ENCODE data around the gene TTC23L.
"Not testable (repeated sequence)": the region's sequence is repeated elsewhere in the genome, so short reads cannot be mapped to it uniquely, and the experiment has no call there.

Gene TTC23L, protein sequence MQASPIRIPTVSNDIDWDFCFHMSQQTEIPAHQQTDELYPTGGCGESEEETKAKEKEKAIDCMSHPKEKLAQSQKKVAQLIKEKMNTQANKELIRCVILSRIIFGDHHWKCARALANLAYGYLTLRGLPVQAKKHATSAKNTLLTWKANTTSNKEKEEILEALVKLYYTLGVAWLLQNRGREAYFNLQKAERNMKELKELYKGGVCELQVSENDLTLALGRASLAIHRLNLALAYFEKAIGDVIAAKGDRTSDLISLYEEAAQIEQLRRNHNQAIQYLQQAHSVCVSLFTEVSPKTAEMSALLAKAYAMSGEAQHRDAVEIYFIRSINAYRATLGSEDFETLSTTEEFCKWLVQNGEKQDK

DNA sequence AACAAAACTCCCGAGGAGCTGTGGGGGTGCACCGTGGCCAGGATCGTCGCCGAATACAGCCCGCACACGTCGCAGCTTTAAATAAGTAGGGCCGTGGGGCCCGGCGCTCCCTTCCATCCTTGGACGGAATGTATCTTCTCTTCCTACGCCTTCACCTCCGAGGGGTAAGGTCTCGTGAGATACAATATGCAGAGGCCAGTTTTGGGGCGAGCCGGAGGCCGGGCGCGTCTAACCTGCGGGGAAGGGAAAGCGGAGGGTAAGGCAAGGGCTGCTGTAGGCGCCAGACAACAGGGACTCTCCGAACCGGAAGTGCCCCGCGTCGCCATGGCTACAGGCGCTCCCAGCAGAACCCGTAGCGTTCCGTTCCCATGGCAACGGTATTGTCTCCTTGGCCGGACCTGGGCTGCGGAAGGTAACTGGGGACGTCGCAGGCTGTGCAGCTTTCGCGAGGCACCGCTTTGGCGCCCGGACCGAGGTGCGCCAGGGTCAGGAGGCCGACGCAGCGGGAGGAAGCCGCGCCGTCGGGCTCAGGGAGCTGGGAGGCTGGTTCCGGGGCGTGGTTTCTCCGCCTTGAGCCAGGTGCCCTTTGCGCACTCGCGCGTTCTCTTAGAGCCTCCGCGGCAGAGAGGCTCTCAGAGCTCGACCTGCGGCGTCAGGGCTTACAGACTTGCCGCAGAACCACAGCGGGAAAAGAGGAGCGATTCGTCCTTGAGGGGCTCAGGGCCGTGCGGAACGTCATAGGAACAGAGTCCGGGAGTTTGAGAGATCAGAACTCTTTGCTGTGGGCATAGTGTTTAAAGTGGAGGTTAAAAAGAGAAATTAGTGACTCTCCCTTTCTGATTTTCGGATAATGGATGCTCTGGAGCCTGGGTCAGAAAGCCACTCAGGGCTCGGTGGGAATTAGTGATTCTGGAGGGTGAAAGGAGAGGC, at the start of gene TTC23L:
TSS of gene TTC23L (plus strand) at position 380 of the 930 bp plus-strand sequence. CDS start 1,508 bp downstream, outside the sequence.
- peak; percentile 94 for DNase-seq

DNA sequence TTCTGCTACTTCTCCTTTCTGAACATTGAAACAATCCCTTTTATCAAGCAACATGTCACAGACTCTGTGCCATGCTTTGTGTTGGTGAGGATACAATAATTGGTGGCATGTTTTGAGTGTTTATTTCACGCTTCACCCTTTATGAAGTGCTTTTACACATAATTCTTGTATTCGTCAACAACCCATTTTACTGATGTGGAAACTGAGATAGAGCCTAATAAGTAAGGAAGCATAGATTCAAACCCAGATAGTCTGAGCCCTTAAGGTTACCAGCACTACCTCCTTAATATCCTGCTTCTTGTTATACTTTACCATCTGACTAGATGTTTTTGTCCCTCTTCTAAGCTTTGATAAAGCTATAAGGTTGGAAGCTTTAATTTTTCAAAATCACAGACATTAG, 49.3 kb upstream of the TTC23L start:
- no peak for DNase-seq

DNA sequence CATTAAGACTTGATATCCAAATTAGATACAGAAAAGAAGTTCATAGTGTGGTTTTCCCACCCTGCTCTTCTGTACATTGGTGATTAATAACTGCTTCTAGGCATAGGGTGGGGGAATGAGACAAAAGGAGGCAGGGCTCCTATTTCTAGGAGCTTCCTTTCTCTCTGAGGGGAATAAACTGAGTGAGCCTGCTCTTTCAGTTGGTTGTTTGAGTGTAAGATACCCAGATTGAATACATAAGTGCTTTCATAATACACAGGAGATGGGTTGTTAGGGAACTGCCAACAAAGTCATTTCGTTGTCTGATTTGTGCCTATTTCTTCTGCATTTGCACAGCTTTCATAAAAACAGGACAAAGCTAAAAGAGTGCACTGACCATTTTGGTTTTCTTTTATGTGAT, 48.9 kb upstream of the TTC23L start:
- DNase-seq: no peak

DNA sequence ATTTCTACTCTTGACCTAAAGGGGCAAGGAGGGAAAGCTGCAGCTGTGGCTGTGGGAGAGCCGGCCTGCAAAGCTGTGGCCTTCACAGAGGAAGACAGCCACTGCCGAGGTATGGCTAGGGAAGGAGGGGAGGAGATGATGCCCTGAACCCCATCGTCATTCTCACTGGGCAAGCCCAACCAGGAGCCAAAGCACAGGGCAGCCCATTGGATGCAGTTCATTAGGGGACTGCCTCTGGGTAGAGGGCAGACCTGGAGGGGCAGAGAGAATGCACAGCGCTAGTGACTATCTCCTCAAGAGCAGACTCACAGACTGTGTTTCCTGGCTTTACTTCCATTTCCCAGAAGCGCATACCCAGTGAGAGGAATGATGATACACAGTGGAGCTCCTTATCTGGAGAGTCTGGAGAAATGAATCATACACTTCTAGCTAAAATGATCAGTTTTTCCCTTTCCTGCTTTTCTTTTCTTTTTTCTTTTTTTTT, 47.2 kb upstream of the TTC23L start:
- no peak for DNase-seq

DNA sequence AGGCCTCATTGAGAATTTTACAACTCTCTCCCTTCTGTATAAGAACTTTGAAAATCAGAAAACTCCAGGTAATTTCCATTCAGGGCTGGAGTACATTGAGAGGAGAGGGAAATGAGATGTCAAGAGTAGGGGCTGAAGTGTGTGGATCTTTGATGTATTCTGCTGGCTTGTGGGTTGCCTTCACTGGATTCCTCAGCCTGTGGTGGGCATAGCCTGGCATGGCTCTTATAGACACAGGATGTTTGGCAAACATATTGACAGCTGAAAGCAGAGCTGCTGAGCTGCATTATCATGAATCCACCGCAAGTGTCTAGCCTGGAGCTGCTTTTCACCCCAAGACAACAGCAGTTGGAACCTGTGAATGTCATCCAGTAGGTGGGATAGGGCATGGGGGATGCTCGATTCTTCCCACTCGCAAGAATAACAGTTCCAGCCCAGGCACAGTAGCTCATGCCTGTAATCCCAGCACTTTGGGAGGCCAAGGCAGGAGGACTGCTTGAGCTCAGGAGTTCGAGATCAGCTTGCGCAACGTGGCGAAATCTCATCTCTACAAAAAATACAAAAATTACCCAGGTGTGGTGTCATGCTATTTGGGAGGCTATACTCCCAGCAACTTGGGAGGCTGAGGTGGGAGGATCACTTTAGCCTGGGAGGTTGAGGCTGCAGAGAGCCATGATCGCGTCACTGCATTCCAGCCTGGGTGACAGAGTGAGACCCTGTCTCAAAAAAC, 36.0 kb upstream of the TTC23L start:
- DNase-seq: no peak

DNA sequence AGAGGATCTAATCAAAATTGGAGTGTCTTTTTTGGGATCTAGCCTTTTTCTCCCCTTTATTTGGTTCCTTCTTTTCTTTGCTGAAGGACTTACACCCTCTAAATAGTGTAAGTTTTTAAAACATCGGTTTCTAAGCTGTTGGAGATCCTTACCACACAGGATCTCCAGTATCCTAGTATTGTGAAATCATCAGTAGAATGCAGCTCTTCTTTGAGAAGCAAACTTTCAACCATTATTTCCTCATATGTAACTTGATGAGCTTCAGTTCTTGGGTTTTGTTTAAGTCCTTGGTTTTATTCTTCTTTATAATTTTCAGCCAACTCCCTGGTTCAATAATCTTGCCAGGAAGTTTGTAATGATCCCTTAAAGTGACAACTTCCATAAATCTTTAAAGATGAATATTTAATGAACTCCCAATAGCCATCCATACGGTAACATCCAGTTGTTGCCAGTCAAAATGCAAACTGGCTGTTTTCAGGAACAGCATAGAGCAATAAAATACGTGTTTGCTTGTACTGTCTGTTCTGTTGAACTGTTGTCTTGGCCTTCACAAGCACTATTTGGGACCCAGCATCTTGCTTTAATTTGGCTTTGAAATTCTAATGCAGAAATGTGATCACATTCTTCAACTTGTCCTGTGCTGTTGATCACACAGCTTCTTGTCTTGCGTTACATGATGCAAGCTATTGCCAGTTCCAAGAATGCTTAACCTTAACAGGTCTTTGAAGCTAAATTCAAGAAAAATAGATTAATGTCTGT, 34.8 kb upstream of the TTC23L start:
- no peak for DNase-seq

DNA sequence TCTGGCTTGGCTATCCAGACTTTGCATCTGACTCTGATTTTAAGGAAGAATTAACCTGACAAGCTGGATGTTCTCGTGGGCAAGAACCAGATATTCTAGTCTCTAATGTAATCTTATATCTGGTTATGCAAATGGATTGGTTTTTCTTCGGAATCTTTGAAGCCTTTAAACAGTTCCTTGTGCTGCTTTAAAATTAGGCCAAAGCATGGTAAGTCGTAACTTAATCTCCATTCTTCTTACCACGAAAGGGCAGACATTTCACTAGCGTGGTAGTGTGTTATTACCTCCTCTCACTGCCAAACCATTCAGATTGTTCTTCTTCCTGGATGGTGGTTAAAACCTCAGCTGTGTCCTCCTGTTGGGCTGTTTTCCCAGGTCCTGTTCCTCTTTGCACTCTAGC, 34.1 kb upstream of the TTC23L start:
- DNase-seq: no peak

DNA sequence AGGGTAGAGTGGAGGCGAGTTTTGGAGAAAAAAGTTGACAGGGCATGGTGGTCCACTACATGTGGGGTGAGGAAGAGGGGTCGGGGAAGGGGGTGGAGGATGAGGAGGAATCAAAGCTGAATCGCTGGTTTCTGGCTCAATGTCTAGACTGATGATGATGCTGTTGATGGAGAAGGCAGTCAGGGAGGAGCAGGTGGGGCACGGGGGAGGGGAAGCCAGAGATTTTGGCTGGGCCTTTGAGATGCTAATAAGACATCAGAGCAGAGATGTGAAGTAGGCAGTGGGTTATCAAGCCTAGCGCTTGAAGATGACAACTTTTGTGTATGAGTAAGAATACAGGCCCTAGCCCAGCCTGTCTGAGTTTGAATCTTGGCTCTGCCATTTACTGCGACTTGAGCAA, 32.4 kb upstream of the TTC23L start:
- no peak for DNase-seq

DNA sequence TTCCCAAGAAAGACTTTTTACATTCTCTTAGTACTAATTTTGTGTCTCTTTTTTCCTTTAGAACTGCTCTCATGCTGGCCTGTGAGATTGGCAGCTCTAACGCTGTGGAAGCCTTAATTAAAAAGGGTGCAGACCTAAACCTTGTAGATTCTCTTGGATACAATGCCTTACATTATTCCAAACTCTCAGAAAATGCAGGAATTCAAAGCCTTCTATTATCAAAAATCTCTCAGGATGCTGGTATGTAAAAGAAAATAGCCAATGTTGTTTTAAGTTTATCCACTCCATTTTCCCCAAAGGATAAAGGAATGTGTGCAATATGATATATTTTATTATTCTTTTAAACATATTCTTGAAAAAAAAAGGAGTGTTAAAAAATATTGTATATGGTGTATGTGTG, 27.3 kb upstream of the TTC23L start:
- no peak for DNase-seq

DNA sequence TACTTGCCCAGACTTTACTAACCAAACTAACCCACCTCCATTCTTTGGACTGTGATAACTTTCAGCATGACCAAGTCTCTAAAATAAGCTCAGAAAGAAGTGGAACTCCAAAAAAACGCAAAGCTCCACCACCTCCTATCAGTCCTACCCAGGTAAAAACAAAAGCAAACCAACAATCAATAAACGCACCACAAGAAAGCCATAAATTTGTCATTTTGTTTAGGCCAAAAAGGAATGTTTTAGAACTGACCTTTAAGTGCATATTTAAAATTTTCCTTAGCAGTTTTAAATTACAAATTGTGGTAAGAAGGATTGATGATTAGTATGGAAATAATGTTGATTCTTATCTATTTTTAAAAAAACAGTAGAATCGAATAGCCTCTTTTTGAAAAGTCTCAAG, 25.5 kb upstream of the TTC23L start:
- no peak for DNase-seq

DNA sequence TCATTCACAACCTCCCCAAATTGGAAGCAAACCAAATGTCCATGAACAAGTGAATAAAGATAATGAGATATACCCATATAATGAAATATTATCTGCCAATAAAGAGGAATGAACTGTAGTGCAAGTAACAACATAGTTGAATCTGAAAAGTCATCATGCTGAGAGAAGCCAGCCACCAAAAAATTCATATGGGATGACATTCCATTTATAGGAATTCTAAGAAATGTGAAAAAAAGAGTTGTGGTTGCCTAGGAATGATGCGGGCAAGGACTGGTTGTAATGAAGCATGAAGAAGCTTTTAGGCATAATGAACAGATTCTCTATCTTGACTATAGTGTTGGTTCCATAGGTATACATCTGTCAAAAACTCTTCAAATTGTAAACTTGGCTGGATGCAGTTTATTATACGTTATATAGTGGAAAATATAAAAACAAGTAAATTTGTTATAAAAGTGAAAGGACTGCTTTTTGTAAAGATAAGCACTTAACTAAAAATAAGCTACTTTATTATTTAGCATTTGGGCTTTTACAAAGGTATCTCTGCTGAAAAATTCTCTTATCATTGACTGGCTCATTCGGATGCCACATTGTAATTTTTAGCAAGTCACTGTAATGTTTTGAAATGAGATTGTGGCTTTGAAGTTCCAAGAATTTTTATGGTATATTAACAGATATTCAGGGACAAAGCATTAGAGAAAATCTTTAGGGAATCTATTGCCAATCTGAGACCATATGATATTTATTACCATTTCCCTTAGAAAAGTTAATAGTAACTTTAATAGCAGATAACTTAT, 21.2 kb upstream of the TTC23L start:
- DNase-seq: no peak

DNA sequence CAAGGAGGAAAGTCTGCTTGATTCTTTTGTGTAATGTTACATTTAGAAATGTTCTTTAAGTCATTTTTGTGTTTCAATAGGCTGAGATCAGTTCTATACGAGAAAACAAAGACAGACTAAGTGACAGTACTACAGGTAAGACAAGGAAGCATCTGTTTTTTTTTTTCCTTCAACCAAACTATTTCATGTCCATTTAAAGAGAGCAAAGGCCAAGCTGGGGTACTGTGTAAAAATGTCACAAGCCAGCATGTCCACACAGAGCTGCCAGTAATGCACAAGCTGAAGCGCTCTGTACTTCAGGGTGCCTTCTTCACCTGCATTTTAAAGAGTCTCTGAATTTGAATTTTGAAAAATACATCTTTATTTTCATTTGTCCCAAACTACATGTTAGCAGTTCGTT, 20.2 kb upstream of the TTC23L start:
- DNase-seq: no peak

DNA sequence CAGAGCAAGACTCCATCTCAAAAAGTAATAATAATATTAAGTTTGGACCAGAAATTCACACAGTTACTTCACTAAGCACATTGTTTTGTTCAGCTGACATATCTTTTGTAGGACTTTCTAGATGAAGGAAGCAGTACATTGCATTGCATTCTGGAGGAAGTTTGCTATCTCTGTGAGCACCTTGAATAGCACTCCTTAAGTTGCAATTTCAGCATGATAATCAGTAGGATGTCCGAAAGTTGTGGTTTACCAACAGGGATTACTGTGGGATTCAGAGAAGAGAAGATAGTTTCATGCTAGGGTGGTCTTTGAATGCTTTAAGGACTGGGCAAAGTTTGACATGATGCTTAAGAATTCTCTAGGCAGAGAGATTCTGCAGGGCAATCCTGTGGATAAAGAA, 18.4 kb upstream of the TTC23L start:
- no peak for DNase-seq

DNA sequence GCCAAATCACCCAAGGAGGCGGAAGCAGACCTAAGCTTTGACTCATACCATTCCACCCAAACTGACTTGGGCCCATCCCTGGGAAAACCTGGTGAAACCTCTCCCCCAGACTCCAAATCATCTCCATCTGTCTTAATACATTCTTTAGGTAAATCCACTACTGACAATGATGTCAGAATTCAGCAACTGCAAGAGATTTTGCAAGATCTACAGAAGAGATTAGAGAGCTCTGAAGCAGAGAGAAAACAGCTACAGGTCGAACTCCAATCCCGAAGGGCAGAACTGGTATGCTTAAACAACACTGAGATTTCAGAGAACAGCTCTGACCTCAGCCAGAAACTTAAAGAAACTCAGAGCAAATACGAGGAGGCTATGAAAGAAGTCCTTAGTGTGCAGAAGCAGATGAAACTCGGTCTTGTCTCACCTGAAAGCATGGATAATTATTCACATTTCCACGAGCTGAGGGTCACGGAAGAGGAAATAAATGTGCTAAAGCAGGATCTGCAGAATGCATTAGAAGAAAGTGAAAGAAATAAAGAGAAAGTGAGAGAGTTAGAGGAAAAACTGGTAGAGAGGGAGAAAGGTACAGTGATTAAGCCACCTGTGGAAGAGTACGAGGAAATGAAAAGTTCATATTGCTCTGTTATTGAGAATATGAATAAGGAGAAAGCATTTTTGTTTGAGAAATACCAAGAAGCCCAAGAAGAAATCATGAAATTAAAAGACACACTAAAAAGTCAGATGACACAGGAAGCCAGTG, 15.8 kb upstream of the TTC23L start:
- no peak for DNase-seq

DNA sequence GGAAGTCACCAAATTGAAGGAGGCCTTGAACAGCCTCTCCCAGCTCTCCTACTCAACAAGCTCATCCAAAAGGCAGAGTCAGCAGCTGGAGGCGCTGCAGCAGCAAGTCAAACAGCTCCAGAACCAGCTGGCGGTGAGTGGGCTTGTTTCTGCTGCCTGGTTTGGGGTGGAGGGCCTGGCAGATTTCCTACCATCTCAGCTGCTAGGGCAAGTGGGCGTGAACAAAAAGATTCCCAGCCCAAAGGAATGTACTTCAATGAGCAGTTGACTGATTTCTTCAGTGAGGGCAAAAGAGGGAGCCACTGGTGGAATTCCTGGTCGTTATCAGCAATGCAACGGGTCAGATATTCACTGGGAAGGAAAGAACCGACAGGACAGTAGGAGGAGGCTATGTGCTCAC, 12.6 kb upstream of the TTC23L start:
- no peak for DNase-seq

DNA sequence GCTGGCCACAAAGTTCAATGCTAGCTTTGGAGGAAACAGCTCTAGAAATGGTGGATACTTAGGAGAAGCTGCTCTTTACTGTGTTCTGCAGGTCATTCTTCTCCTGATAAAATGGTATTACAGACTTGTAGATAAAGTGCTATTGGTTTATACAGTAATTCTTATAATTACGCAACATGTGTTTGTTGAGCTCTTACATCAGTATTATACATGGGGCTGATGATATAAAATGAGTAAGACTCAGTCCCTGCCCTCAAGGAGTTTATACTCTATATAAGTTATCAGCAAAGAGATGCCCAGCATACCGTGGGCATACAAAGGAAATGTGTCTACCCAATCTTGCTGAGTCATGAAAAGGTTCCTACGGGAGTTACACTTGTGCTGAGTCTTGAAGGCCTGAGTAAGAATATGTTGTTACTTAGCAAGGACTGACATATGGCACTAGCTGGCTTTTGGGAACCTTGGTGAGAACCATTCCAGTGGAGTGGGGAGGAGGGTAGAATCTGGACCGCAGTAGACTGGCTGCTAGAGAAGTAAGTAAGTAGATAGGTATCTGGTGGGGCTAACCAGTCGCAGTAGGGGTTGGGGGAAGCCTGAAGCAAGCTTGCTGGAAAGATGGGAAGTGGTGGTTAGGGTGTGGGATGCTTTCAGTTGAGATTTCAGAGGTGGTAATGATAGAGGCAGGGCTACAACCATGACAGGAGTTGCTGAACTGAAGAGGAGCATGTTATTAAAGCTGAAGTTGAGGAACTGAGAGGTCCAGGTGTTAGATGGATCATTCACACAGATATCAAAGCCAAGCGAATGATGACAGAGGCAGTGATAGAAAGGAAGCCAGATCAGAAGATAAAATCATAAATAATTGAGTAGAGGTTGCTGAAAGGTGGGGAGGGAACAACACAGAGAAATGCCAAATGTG, 11.1 kb upstream of the TTC23L start:
- no peak for DNase-seq

DNA sequence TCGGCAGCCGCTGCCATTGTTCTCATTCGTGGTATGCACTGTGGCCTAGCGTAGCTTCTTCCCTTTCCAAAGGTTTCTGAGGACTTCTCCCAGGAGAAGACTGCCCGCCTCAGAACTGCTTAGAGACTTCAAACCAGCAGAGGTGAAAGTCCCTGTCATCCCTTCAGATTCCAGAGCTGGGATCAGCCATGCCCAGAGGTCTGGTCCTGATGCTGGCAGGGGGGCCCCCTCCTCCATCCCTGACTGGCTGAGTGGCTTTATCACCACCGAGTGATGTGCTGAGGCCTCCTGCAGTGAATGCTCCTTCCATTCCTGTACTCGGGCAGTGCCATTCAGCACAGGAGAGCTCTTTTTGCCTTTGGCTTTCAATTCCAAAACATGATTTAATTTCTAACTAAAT, 8.1 kb upstream of the TTC23L start:
- not testable (repeated sequence) for DNase-seq

DNA sequence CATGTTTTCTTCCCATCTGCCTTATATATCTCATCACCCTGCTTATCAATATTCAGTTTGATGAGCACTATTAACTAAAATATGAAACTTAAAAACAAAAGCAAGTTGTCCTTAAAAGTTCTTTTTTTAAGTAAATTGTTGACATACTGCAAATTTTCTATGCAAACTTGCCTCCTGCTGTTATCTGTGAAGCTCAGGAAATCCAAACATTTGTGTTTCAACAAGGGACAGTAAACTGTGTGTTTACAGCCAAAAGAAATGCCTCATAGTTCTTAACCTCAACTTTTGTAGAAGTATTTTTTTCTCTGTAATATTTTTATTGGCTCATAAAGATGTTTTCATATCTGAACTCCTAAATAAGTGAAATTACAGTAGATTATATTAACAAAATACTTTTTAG, 7.7 kb upstream of the TTC23L start:
- DNase-seq: no peak

DNA sequence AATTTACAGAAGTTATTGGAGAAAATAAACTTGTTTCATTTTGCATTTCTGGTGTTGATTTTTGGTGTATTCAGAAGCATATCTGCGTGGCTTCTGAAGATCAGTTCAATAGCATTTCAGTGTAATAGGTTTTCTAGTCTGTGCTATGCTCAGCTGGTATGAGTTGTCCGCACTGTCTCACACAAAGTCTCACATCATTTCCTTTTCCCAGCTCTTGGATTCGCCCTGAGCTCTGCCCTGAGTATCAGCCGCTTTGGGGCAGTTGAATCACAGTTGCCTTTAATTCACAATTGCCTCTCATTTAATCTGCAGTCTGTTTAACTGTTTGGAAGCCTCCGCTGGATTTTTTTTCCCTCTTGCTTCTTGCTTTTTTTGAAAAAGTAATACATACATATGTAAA, 6.4 kb upstream of the TTC23L start:
- no peak for DNase-seq

DNA sequence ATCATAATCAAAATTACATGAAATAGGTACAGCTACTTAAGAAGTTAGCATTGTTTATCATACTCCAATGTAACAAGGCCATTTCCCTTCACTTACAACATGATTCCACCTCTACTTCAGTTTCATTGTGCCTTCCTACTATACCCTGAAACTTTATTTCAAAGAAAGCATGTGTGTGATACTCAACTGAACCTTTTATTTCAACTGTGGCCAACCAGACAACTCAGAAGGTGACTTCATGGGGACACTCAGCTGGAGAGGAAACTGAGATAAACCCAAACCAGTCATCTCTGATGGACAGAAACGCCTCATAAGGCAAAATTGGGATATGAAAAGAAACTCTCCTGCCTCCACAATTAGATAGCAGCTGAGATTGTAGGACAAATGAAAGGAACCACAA, 5.9 kb upstream of the TTC23L start:
- no peak for DNase-seq

All from activated CD8-positive, alpha-beta memory T cell treated with anti-CD3 and anti-CD28 coated beads for 24 hours (primary cell).